Psoas muscle (tissue), 8 donors: ENCODE measurements around the gene HMCN1. TPM values are rescaled to one million over a fixed set of nuclear protein-coding genes. Genes with fewer than 3 reads are reported as not detected.

Source experiments
- ATAC-seq, 4 donors: fragments of 200-7000 bp; cut with Tn5 transposase; one replicate each; pipeline ENCODE4 v1.9.1; 2020; ENCODE audit warnings: moderate library complexity in 3 of 4, mild to moderate bottlenecking in 2 of 4
- DNase-seq, 2 donors: peaks; one replicate each; pipeline ENCODE4 v3.0.0-alpha.2; 2020
- H3K27ac ChIP-seq: fragments of 200-600 bp; one replicate; pipeline ENCODE4 v1.8.0; 2022
- H3K27me3 ChIP-seq, 3 donors: fragments of 200-600 bp in 1 of 3; one replicate each; pipeline versions ENCODE4 v1.6.1 to v1.8.0; 2013 to 2022; ENCODE audit warnings: low read length in 2 of 3, mild to moderate bottlenecking in 2 of 3, moderate library complexity in 1 of 3; ENCODE audit not compliant: insufficient read depth in 3 of 3
- H3K36me3 ChIP-seq, 2 donors: fragments of 200-600 bp in 1 of 2; one replicate each; pipeline versions ENCODE4 v1.6.1 to v1.8.0; 2013 to 2022; ENCODE audit warnings: low read depth in 1 of 2, mild to moderate bottlenecking in 1 of 2, moderate library complexity in 1 of 2; ENCODE audit not compliant: insufficient read depth in 1 of 2
- H3K4me1 ChIP-seq: fragments of 200-600 bp; one replicate; pipeline ENCODE4 v1.8.0; 2022
- H3K4me3 ChIP-seq: fragments of 200-600 bp; one replicate; pipeline ENCODE4 v1.8.0; 2022; ENCODE audit warnings: mild to moderate bottlenecking
- H3K9me3 ChIP-seq: fragments of 200-600 bp; one replicate; pipeline ENCODE4 v1.8.0; 2022
- CTCF ChIP-seq: fragments of 200-600 bp; IDR thresholded peaks from one replicate; pipeline ENCODE4 v1.8.0; 2022; ENCODE audit warnings: antibody characterized with exemption
- WGBS, 3 donors: extraction: QIAGEN DNeasy Blood & Tissue Kit; methylation state at CpG; one replicate each; pipeline versions ENCODE4 v1.1.6 to v1.1.7; 2013; 5-methylcytosine and 5-hydroxymethylcytosine counted together
- intact Hi-C, 2 donors: fragments of 100-400 bp; cut with DNase I; formaldehyde crosslinking; loops; one replicate each; pipeline versions ENCODE4 v1.11.0 to v1.14.2; 2022
- polyA plus RNA-seq, 3 donors: library from polyadenylated mRNA; stranded (reverse); fragments of 200-250 nt; gene quantifications; one replicate each; pipeline ENCODE4 v1.2.3, GENCODE V29; 2013
- total RNA-seq, 4 donors: library from RNA; stranded (reverse); fragmentation: NEBNext Ultra II Directional in 2 of 4; extraction: Animal tissue kit (Norgen Biotek cat#: 25700) in 2 of 4; gene quantifications; one replicate each; pipeline versions ENCODE4 v1.2.1 to v1.2.4, GENCODE V29; 2021 to 2023
- donor health status: healthy with polysubstance abuse.
- donor health status: DM: no; HTN: no; CAD: no; lungs with moderate emphysema.
- donor health status: Bipolar disorder and iron deficiency.
- donor health status: healthy.
- donor health status: DM: yes; HTN: yes; CAD: no.
- donor health status: DM: no; HTN: no; CAD: no.
- donor health status: DM: no; HTN: no; CAD: no.
- donor health status: DM: yes; HTN: yes; CAD: no.

HMCN1 gene
- total and polyA plus RNA-seq, 7 donors: 1.3 to 6.5 (median 1.8) TPM

GRCh38 chr1:186228749-186229148 is 494.6 kb downstream of the HMCN1 start:
- Histone ChIP-seq H3K4me1 (no peaks in the 10 kb centered on the region), H3K27me3 (no peaks in the 10 kb centered on the region), H3K27ac (no peak overlapping the region), H3K4me3 (no peak overlapping the region), H3K36me3 (no peaks in the 10 kb centered on the region), H3K9me3 (no peaks in the 10 kb centered on the region)
- TF ChIP-seq CTCF: no peak
- 82 to 85% (median 83%) methylated on average over 6 of the region's 6 CpGs for WGBS, 3 donors
- ATAC-seq: no peak
- DNase-seq: no peak
- intact Hi-C loops: no loop called here

GRCh38 chr1:186231861-186232436 is 497.8 kb downstream of the HMCN1 start:
- Histone ChIP-seq H3K4me1 (no peaks in the 10 kb centered on the region), H3K27me3 (no peaks in the 10 kb centered on the region), H3K9me3 (no peaks in the 10 kb centered on the region), H3K27ac (no peak overlapping the region), H3K36me3 (no peaks in the 10 kb centered on the region), H3K4me3 (no peak overlapping the region)
- DNase-seq (no peak), ATAC-seq (no peak)
- 80 to 84% (median 83%) methylated on average over 2 of the region's 2 CpGs for WGBS, 3 donors
- intact Hi-C loops: no loop called here
- no peak for TF ChIP-seq CTCF

- no peaks in the 10 kb centered on the region for H3K9me3 ChIP-seq
- no peak for DNase-seq
- intact Hi-C loops: no loop called here
- WGBS, 3 donors: 50 to 56% (median 51%) methylated on average over 2 of the region's 2 CpGs
- no peak for ATAC-seq
- H3K4me1 ChIP-seq: no peaks in the 10 kb centered on the region
- H3K36me3 ChIP-seq: no peaks in the 10 kb centered on the region
- H3K27ac ChIP-seq: no peak overlapping the region
- H3K27me3 ChIP-seq: no peaks in the 10 kb centered on the region
- no peak for TF ChIP-seq CTCF
- no peak overlapping the region for H3K4me3 ChIP-seq
Observed at GRCh38 chr1:186234976-186235686, 500.9 kb downstream of the HMCN1 start.

GRCh38 chr1:186235696-186236095 is 501.5 kb downstream of the HMCN1 start:
- Histone ChIP-seq H3K9me3 (no peaks in the 10 kb centered on the region), H3K27me3 (no peaks in the 10 kb centered on the region), H3K27ac (no peak overlapping the region), H3K4me1 (no peaks in the 10 kb centered on the region), H3K4me3 (no peak overlapping the region), H3K36me3 (no peaks in the 10 kb centered on the region)
- no peak for DNase-seq
- intact Hi-C loops: no loop called here
- no peak for TF ChIP-seq CTCF
- 81 to 93% (median 82%) methylated on average over 4 of the region's 4 CpGs for WGBS, 3 donors
- no peak for ATAC-seq

- intact Hi-C loops: no loop called here
- Histone ChIP-seq H3K4me3 (no peak overlapping the region), H3K9me3 (no peaks in the 10 kb centered on the region), H3K27ac (no peak overlapping the region), H3K36me3 (no peaks in the 10 kb centered on the region), H3K4me1 (no peaks in the 10 kb centered on the region), H3K27me3 (no peaks in the 10 kb centered on the region)
- no peak for TF ChIP-seq CTCF
- WGBS, 3 donors: 90 to 95% (median 94%) methylated on average over 3 of the region's 3 CpGs
- DNase-seq (no peak), ATAC-seq (no peak)
Observed at GRCh38 chr1:186236921-186237320, 502.7 kb downstream of the HMCN1 start.
